SH-SY5Y (cell line): ENCODE measurements around the gene DIABLO.

ENCODE experiments used
- GATA2 ChIP-seq: IDR thresholded peaks from 2 replicates; pipeline ENCODE4 v1.6.1; 2011; ENCODE audit warnings: mild to moderate bottlenecking, low read depth, low read length
- GATA3 ChIP-seq: IDR thresholded peaks from 2 replicates; pipeline ENCODE4 v1.6.1; 2011; ENCODE audit warnings: low read depth, mild to moderate bottlenecking, low read length, moderate library complexity

DNA sequence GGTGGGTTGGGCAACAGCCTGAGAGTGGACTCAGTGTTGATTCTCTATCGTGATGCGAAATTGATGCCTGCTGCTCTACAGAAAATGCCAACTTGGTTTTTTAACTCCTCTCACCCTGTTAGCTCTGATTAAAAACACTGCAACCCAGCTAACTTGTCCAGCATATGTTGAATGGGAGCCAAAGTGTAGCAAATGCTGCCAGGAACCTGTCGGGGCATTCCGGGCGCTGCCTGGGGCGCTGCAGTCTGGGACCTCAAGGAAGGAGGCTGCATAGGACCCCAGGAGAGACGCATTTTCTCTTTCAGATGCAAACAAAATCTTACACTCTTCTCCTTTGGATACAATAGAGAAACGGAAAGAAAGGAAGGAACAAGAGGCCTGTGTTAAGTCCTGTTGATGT is 18.5 kb downstream of the DIABLO start:
- TF ChIP-seq GATA2 = no peak
- no peak for TF ChIP-seq GATA3
